ENCODE results near the gene SMOC1. TPM values are rescaled to one million over a fixed set of nuclear protein-coding genes. Genes with fewer than 3 reads are reported as not detected.

The SMOC1 gene
- total RNA-seq, 1 donor from 2014 or later: 3.1 TPM

DNA sequence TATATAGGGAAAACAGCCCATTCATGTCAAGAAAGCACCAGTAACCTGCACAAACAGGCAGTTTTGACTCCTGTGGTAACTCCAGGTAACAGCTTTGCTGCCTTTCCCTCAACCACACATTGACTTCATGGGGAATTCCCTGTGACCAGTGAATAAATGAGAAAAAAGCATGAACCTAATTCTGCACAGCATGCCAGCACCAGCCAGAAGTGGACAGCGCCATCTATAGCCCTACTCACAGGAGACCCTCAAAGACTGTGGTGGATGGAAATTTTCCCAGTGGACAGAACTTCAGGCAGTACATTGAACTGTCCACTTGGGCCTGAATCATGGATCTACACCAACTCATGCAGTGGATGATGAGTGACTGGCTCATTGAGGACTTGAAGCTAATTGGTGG lies 157.4 kb downstream of the SMOC1 start:
- no peak overlapping the region for H3K4me3 ChIP-seq (ENCODE audit: low read length in 3 of 3)
- no peaks in the 10 kb centered on the region for H3K4me1 ChIP-seq (ENCODE audit: control insufficient read depth in 3 of 3, insufficient read depth in 3 of 3, low read length in 3 of 3)
- no peaks in the 10 kb centered on the region for H3K36me3 ChIP-seq (ENCODE audit: control insufficient read depth in 3 of 3, insufficient read depth in 3 of 3, low read length in 3 of 3)
- H3K27me3 ChIP-seq (ENCODE audit: control insufficient read depth in 3 of 3, insufficient read depth in 3 of 3, low read length in 3 of 3): peaks cover 4 to 20% (median 8%) of the 10 kb centered on the region in 3 donors
- H3K27ac ChIP-seq (ENCODE audit: low read depth, low read length): no peak overlapping the region
- H3K9me3 ChIP-seq (ENCODE audit: control insufficient read depth in 3 of 3, low read length in 3 of 3): no peaks in the 10 kb centered on the region
- no peak overlapping the region for H3K9ac ChIP-seq (ENCODE audit: low read depth in 1 of 3, low read length in 3 of 3)

DNA sequence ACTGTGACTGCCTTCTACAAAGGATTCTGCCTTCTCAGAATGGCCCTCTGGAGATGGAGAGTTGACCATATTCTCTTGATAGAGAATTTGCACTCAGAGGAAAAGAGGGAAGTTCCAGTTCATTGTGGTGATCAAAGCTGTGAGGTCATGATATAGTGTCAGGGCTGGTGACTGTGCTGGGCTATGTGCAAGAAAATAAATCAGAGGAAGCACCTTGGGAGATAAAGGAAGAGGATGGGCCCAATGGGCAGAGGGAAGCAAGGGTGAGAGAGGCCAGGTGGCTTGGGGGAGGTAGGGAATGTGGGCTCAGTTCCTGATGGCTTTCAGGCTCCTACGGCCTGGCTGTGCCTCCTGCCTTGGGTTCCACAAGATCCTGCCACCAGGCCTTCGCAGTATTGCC lies 163.8 kb downstream of the SMOC1 start:
- H3K36me3 ChIP-seq (ENCODE audit: control insufficient read depth in 3 of 3, insufficient read depth in 3 of 3, low read length in 3 of 3): peaks cover under 1 to 2% (median 1%) of the 10 kb centered on the region in 3 donors
- no peak overlapping the region for H3K9ac ChIP-seq (ENCODE audit: low read depth in 1 of 3, low read length in 3 of 3)
- H3K27ac ChIP-seq (ENCODE audit: low read depth, low read length): no peak overlapping the region
- no peaks in the 10 kb centered on the region for H3K4me1 ChIP-seq (ENCODE audit: control insufficient read depth in 3 of 3, insufficient read depth in 3 of 3, low read length in 3 of 3)
- H3K27me3 ChIP-seq (ENCODE audit: control insufficient read depth in 3 of 3, insufficient read depth in 3 of 3, low read length in 3 of 3): no peaks in the 10 kb centered on the region
- no peaks in the 10 kb centered on the region for H3K9me3 ChIP-seq (ENCODE audit: control insufficient read depth in 3 of 3, low read length in 3 of 3)
- H3K4me3 ChIP-seq (ENCODE audit: low read length in 3 of 3): no peak overlapping the region

DNA sequence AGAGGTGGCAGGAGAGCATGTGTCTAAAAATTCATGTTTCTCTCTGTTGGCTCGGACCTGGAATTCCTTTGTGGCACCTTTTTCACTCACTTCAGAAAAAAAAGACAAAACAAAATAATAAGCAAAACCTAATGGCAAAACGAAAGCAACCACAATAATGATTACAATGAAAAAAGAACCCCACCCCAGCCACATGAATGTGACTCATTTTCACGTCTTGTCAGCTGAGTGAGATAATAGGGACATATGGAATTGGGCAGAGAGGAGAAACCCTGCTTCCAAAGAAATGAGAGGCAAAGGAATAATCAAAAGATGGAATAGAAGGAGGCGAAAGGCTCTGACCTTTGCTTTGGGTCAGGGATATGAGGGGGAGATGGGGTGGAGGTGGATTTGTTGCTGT lies 166.1 kb downstream of the SMOC1 start:
- no peaks in the 10 kb centered on the region for H3K27me3 ChIP-seq (ENCODE audit: control insufficient read depth in 3 of 3, insufficient read depth in 3 of 3, low read length in 3 of 3)

DNA sequence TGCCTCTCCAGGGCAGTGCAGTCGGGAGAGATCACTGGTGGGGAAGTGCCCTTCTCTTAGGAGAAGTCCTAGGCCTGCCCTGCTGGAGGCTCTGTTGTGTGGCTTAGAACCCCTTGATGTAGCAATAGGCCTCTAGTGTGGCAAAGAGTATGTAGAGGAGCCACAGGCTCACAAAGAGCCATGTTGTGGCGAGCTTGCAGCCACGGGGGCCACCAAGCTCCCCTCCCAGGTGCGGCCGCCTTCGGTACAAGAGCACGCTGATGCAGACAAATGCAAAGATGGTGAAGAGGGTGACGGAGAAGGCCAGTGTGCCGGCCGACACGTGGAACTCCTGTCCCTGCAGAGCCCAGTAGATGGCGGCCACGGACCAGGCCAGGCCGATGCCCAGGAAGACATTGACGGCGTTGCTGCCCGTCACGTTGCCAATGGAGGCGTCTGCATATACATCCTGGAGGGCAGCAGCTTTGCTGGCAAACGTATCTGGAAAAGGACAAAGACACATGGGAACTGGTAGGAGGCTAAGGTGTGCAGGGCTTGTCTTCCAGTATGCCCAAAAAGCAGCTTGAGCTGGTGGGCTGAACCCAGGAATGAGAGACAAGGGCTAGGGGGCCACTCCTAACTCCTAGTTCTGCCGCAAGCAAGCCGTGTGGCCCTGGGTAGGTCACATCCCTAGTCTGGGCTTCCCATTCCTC lies 166.8 kb downstream of the SMOC1 start:
- H3K27ac ChIP-seq (ENCODE audit: low read depth, low read length): no peak overlapping the region
- H3K36me3 ChIP-seq (ENCODE audit: control insufficient read depth in 3 of 3, insufficient read depth in 3 of 3, low read length in 3 of 3): peaks cover 7 to 13% (median 13%) of the 10 kb centered on the region in 3 donors
- no peaks in the 10 kb centered on the region for H3K9me3 ChIP-seq (ENCODE audit: control insufficient read depth in 3 of 3, low read length in 3 of 3)
- no peaks in the 10 kb centered on the region for H3K4me1 ChIP-seq (ENCODE audit: control insufficient read depth in 3 of 3, insufficient read depth in 3 of 3, low read length in 3 of 3)
- H3K27me3 ChIP-seq (ENCODE audit: control insufficient read depth in 3 of 3, insufficient read depth in 3 of 3, low read length in 3 of 3): no peaks in the 10 kb centered on the region
- no peak overlapping the region for H3K9ac ChIP-seq (ENCODE audit: low read depth in 1 of 3, low read length in 3 of 3)
- no peak overlapping the region for H3K4me3 ChIP-seq (ENCODE audit: low read length in 3 of 3)

More for the DNA sequence above, 166.1 kb downstream of the SMOC1 start:
- H3K4me1 ChIP-seq (ENCODE audit: control insufficient read depth in 3 of 3, insufficient read depth in 3 of 3, low read length in 3 of 3): no peaks in the 10 kb centered on the region
- H3K27ac ChIP-seq (ENCODE audit: low read depth, low read length): no peak overlapping the region
- no peak overlapping the region for H3K9ac ChIP-seq (ENCODE audit: low read depth in 1 of 3, low read length in 3 of 3)
- no peaks in the 10 kb centered on the region for H3K9me3 ChIP-seq (ENCODE audit: control insufficient read depth in 3 of 3, low read length in 3 of 3)
- peaks cover 7 to 11% (median 11%) of the 10 kb centered on the region in 3 donors for H3K36me3 ChIP-seq (ENCODE audit: control insufficient read depth in 3 of 3, insufficient read depth in 3 of 3, low read length in 3 of 3)
- no peak overlapping the region for H3K4me3 ChIP-seq (ENCODE audit: low read length in 3 of 3)

DNA sequence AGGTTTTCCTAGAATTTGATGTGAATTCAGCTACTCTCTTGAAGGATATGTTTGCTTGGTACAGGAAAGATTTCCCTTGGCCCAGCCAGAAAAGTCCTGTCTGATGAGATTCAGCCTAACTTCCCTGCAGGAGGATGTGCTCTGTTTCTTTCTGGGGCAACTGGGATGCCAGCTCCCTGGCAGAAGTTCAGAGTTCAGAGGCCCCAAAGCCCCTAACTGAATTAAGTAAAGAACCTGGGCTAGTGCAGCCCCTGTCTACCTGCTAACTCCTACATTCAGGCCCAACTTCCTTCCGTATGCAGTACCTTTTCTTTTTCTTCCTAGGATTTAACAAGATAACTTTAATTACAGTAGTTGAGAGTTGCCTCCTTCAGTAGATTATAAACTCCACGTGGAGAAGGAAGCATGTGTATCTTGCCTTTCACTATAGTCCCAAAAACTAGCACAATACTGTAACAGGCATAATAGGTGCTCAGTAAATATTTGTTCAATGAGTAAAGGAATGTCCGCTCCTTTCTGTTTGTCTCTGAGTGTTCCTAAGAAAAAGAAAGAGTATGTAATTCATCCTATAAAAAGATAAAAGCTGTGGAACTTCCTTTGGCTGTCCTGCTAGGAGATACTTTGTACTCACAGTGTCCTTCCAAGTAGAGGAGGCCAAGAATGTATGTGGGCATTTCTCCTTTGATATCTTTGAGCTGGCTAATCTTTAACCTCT lies 168.5 kb downstream of the SMOC1 start:
- Histone ChIP-seq H3K4me3 (ENCODE audit: low read length in 3 of 3) (no peak overlapping the region), H3K4me1 (ENCODE audit: control insufficient read depth in 3 of 3, insufficient read depth in 3 of 3, low read length in 3 of 3) (no peaks in the 10 kb centered on the region), H3K9ac (ENCODE audit: low read depth in 1 of 3, low read length in 3 of 3) (no peak overlapping the region), H3K9me3 (ENCODE audit: control insufficient read depth in 3 of 3, low read length in 3 of 3) (no peaks in the 10 kb centered on the region), H3K27me3 (ENCODE audit: control insufficient read depth in 3 of 3, insufficient read depth in 3 of 3, low read length in 3 of 3) (no peaks in the 10 kb centered on the region), H3K36me3 (ENCODE audit: control insufficient read depth in 3 of 3, insufficient read depth in 3 of 3, low read length in 3 of 3) (peaks cover 10 to 16% (median 13%) of the 10 kb centered on the region in 3 donors), H3K27ac (ENCODE audit: low read depth, low read length) (no peak overlapping the region)

DNA sequence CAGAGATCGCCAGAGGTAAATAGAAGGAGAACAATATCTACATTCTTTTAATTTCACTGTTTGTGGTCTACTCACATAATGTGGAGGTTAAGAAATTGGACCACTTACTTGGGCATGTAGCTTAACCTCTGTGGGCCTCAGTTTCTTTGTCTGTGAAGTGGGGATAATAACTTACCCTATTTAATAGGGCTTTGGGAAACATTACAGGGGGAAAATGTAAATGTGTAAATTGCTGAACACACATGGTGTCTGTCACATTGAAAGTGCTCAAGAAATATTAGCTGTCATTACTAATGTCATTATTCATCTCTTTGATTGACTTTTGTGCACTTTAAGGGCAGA lies 169.1 kb downstream of the SMOC1 start:
- no peaks in the 10 kb centered on the region for H3K9me3 ChIP-seq (ENCODE audit: control insufficient read depth in 3 of 3, low read length in 3 of 3)
- H3K27ac ChIP-seq (ENCODE audit: low read depth, low read length): no peak overlapping the region
- H3K27me3 ChIP-seq (ENCODE audit: control insufficient read depth in 3 of 3, insufficient read depth in 3 of 3, low read length in 3 of 3): no peaks in the 10 kb centered on the region
- H3K36me3 ChIP-seq (ENCODE audit: control insufficient read depth in 3 of 3, insufficient read depth in 3 of 3, low read length in 3 of 3): peaks cover 10 to 16% (median 13%) of the 10 kb centered on the region in 3 donors
- H3K9ac ChIP-seq (ENCODE audit: low read depth in 1 of 3, low read length in 3 of 3): no peak overlapping the region
- H3K4me1 ChIP-seq (ENCODE audit: control insufficient read depth in 3 of 3, insufficient read depth in 3 of 3, low read length in 3 of 3): no peaks in the 10 kb centered on the region
- H3K4me3 ChIP-seq (ENCODE audit: low read length in 3 of 3): no peak overlapping the region

DNA sequence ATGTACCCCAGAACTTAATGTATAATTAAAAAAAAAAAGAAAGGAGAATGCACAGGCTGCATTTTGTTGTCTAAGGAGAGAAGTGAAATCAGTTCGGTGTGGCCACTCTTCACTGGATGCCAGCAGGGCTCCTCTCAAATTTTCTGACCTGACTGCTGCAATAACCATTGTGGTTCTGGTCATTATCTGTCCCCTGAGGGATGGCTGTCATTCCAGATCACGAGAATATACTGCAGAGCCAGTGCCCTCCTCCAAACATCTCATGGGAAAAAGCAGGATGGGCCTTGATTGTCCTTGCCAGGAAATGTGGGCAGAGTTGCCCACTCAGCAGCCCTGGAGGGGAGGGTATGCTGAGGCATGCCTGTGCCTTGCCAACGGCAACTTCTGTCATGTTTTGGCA lies 170.4 kb downstream of the SMOC1 start:
- Histone ChIP-seq H3K27me3 (ENCODE audit: control insufficient read depth in 3 of 3, insufficient read depth in 3 of 3, low read length in 3 of 3) (no peaks in the 10 kb centered on the region), H3K36me3 (ENCODE audit: control insufficient read depth in 3 of 3, insufficient read depth in 3 of 3, low read length in 3 of 3) (peaks cover 10 to 16% (median 13%) of the 10 kb centered on the region in 3 donors), H3K9ac (ENCODE audit: low read depth in 1 of 3, low read length in 3 of 3) (no peak overlapping the region), H3K4me3 (ENCODE audit: low read length in 3 of 3) (no peak overlapping the region), H3K4me1 (ENCODE audit: control insufficient read depth in 3 of 3, insufficient read depth in 3 of 3, low read length in 3 of 3) (no peaks in the 10 kb centered on the region), H3K9me3 (ENCODE audit: control insufficient read depth in 3 of 3, low read length in 3 of 3) (no peaks in the 10 kb centered on the region), H3K27ac (ENCODE audit: low read depth, low read length) (no peak overlapping the region)

DNA sequence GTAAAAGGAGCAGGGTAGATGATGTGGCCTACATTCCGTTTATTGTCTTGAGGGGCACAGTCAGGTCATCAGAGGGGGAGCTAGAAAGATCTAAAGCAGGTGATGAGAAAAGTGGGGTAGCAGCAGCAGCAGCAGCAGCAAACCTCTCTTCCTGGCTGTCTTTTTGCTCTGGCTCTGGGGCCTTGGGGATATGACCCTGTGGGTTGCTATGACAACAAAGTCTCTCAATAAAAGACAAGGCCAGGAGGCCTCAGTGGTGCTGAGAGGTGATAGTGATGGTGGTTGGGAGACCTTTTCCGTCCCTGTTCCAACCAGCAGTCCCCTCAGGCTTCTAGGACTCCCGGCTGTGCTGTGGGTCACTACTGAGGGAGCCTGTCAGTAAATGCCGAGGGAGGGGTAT lies 170.9 kb downstream of the SMOC1 start:
- no peaks in the 10 kb centered on the region for H3K27me3 ChIP-seq (ENCODE audit: control insufficient read depth in 3 of 3, insufficient read depth in 3 of 3, low read length in 3 of 3)
- peaks cover 8 to 16% (median 13%) of the 10 kb centered on the region in 3 donors for H3K36me3 ChIP-seq (ENCODE audit: control insufficient read depth in 3 of 3, insufficient read depth in 3 of 3, low read length in 3 of 3)
- no peaks in the 10 kb centered on the region for H3K9me3 ChIP-seq (ENCODE audit: control insufficient read depth in 3 of 3, low read length in 3 of 3)
- no peak overlapping the region for H3K4me3 ChIP-seq (ENCODE audit: low read length in 3 of 3)
- no peak overlapping the region for H3K27ac ChIP-seq (ENCODE audit: low read depth, low read length)
- no peak overlapping the region for H3K9ac ChIP-seq (ENCODE audit: low read depth in 1 of 3, low read length in 3 of 3)
- no peaks in the 10 kb centered on the region for H3K4me1 ChIP-seq (ENCODE audit: control insufficient read depth in 3 of 3, insufficient read depth in 3 of 3, low read length in 3 of 3)

DNA sequence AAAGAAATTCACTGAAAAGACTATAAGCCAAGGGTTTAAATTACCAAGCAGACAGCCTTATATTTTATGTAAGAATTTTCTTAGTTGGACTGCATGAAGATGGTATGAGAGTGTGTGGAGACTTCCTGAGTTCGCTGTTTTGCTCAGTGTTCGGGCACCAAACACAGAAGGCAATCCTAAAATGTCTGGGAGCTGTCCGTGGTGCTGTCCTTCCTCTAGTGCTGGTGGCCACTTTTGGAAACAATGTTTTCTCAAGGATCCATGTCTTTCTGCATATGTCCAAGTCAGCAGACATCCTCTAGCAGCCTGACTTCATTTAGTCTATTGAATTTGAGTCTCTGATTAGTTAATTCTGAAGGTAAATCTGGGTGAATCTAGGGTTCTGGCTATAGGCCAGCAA lies 173.8 kb downstream of the SMOC1 start:
- H3K9ac ChIP-seq (ENCODE audit: low read depth in 1 of 3, low read length in 3 of 3): no peak overlapping the region
- no peaks in the 10 kb centered on the region for H3K27me3 ChIP-seq (ENCODE audit: control insufficient read depth in 3 of 3, insufficient read depth in 3 of 3, low read length in 3 of 3)
- no peak overlapping the region for H3K27ac ChIP-seq (ENCODE audit: low read depth, low read length)
- no peak overlapping the region for H3K4me3 ChIP-seq (ENCODE audit: low read length in 3 of 3)
- no peaks in the 10 kb centered on the region for H3K4me1 ChIP-seq (ENCODE audit: control insufficient read depth in 3 of 3, insufficient read depth in 3 of 3, low read length in 3 of 3)
- H3K9me3 ChIP-seq (ENCODE audit: control insufficient read depth in 3 of 3, low read length in 3 of 3): no peaks in the 10 kb centered on the region
- H3K36me3 ChIP-seq (ENCODE audit: control insufficient read depth in 3 of 3, insufficient read depth in 3 of 3, low read length in 3 of 3): peaks cover 10 to 15% (median 12%) of the 10 kb centered on the region in 3 donors

DNA sequence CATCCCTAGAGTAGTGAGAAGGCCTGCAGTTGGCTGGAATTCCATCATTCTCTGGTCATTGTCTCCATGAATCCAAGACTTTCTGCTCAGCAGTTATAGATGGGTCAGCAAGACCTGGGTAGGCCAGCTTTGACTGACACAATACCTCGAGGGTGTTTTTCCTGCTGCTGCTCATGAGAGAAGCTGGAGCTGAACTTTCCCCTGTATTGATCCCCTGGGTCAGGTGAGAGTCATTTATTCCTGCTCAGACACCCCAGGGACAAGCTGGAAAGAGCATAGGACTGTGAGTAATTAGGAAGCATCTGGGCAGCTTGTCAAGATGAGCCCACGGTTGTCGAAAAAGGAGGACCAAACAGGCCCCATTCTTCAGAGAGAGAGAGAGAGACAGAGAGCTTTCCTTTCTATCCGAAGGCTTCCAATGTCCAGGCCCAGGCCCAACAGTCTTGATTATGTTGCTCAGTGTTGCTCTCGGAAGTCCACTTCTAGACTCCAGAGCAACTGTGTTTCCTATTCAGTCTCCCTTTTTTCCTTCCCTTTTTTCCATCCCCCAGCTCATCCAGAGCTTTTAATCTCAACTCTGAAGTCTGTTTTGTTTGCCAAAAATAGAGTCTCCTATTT lies 178.4 kb downstream of the SMOC1 start:
- Histone ChIP-seq H3K27me3 (ENCODE audit: control insufficient read depth in 3 of 3, insufficient read depth in 3 of 3, low read length in 3 of 3) (peaks cover 0 to 2% (median 0%) of the 10 kb centered on the region in 3 donors), H3K27ac (ENCODE audit: low read depth, low read length) (no peak overlapping the region), H3K36me3 (ENCODE audit: control insufficient read depth in 3 of 3, insufficient read depth in 3 of 3, low read length in 3 of 3) (peaks cover 0 to 2% (median 0%) of the 10 kb centered on the region in 3 donors), H3K4me3 (ENCODE audit: low read length in 3 of 3) (no peak overlapping the region), H3K4me1 (ENCODE audit: control insufficient read depth in 3 of 3, insufficient read depth in 3 of 3, low read length in 3 of 3) (peaks cover 0 to 13% (median 6%) of the 10 kb centered on the region in 3 donors), H3K9ac (ENCODE audit: low read depth in 1 of 3, low read length in 3 of 3) (no peak overlapping the region), H3K9me3 (ENCODE audit: control insufficient read depth in 3 of 3, low read length in 3 of 3) (no peaks in the 10 kb centered on the region)

Data from skeletal muscle tissue (tissue), 4 donors.